Right renal pelvis (tissue), 4 donors: Measurements from ENCODE around the gene CDC42BPB. TPM values are rescaled to one million over a fixed set of nuclear protein-coding genes. Genes with fewer than 3 reads are reported as not detected.

Source experiments
- DNase-seq, 4 donors: peaks; one replicate each; pipeline ENCODE4 v3.0.0-alpha.2; 2013; ENCODE audit warnings: low read depth in 4 of 4, low spot score in 3 of 4, missing footprints in 1 of 4
- polyA plus RNA-seq, 4 donors: library from polyadenylated mRNA; unstranded; fragments of 120-200 nt; gene quantifications; one replicate each; pipeline ENCODE4 v1.2.1, GENCODE V29; 2013; ENCODE audit not compliant: insufficient read length in 4 of 4

Gene CDC42BPB
- polyA plus RNA-seq, 4 donors: 70.9 to 79.1 (median 75.2) TPM

DNA sequence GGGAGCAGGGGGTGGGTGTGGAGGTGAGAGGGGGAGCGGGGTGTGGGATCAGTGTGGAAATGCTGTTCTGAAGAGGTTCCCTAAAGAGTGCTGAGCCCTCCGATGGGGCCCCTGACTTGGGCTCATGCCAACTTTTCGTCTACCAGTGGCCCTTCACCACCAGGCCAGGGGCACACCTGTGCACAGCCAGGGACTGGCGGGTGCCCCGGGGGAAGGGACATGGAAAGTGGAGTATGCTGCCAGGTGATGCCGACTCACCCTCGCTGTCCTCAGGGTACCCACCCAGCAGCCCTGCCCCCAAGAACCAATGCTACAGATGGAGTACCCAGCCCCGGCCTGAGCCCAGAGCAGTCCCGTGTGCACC lies 108.7 kb downstream of the CDC42BPB start:
- DNase-seq: no peak

DNA sequence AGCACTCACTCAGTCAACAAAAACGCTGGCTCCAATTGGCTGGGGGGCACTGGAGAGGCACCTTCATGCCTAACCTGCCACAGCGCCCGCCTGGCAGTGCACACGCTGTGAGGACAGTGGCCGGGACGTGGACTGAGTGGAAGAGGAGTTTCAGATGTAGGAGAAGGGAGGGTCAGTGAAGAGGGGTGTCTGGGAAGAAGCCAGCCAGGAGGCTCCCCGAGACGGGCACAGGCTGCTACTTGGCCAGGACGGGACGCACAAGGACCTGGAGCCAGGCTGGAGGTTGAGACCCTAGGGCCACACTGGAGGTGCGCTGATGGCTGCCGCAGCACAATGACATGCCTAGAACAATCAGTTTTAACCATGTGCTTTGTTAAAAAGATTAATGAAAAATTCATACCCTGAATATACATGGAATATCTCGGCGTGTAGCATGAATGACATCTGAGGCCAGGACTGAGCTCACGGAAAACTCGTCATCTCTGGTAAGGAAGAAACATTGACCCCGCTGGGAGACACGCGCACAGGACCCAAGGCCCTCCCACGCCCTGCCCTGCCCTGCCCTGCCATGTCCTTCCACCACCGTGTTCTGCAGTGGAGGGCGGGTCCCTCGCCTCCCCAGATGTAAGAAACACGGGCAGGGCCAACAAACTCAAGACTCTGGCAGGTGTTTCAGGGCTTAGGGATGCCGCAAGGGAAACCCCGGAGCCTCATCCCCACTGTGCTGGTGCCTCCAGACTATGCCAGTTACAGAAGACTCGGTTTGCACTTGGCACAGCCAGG lies 109.8 kb downstream of the CDC42BPB start:
- no peak for DNase-seq

DNA sequence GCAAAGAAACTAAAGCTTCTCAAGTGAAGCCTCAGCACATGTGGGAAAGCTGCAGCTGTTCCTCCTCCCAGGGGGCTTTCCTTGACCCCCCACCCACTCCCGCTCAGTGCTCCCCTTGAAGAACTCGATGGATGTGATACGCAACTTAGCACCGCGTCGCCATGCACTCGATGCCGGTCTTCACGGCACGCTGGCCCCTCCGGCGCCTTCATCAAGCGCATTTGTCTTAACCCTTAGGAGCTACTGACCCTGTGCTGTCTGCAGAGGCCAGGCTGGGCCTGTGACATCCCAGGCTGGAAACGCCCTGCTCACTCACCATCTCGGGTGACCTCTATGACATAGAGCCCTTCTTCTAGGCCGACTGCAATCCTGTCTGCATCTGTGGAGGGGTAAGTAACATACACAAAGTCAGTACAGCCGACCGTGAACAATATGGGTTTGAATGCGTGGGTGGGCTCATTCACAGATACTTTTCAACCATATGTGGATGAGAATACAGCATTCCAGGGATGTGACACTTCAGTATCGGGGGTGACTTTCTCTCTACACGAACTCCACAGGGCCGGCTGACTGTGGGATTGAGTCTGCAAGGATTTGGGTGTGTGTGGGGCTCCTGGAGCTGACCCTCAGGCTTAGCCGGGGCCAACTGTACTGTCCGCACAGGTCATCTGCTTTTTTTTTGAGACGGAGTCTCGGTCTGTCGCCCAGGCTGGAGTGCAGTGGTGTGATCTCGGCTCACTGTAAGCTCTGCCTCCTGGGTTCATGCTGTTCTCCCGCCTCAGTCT lies 111.8 kb downstream of the CDC42BPB start:
- DNase-seq: no peak

- DNase-seq: no peak
These were observed 112.7 kb downstream of the CDC42BPB start for GRCh38 chr14:102944448-102945330.

GRCh38 chr14:102943979-102944378 lies 113.4 kb downstream of the CDC42BPB start:
- no peak for DNase-seq

DNA sequence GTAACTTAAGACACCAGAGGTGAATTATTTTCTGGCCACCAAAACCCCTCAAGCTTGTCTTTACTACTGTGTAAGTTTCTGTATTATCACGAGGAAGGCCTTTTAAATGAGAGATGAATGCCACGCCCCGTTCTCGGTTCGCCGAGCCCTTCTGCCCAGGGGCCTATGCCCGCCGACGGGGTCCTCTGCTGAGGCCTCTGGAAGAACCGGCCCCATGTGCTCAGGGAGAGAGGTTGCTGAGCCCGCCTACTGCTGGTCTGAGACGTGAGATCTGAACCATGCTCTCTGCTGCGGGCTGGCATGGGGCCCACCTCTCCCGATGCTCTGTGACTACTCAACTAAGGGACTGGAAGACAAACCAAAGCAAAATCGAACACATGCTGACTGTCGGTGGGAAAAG lies 113.9 kb downstream of the CDC42BPB start:
- no peak for DNase-seq

DNA sequence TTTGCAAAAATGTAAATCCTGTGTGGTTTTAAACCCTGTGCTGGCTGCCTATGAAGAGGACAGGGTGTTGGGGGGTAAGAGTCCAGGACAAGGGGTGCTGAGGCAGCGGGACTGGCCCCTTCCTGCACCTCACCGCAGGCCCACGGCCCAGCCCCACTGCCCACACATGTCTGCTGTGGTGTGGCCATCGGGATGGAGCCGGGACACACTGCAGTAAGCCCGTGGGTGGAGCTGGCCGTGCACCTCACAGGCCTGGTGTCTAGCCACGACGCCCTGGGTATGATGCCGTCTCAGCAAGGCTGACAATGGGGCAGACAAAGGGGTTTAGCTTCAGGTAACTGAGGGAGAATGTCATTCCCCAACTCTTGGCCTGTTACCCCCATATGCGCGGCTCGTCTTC lies 115.3 kb downstream of the CDC42BPB start:
- DNase-seq: no peak

GRCh38 chr14:102941419-102942011 lies 115.8 kb downstream of the CDC42BPB start:
- no peak for DNase-seq

- DNase-seq: no peak
These were observed 116.5 kb downstream of the CDC42BPB start for GRCh38 chr14:102940729-102941362.

DNA sequence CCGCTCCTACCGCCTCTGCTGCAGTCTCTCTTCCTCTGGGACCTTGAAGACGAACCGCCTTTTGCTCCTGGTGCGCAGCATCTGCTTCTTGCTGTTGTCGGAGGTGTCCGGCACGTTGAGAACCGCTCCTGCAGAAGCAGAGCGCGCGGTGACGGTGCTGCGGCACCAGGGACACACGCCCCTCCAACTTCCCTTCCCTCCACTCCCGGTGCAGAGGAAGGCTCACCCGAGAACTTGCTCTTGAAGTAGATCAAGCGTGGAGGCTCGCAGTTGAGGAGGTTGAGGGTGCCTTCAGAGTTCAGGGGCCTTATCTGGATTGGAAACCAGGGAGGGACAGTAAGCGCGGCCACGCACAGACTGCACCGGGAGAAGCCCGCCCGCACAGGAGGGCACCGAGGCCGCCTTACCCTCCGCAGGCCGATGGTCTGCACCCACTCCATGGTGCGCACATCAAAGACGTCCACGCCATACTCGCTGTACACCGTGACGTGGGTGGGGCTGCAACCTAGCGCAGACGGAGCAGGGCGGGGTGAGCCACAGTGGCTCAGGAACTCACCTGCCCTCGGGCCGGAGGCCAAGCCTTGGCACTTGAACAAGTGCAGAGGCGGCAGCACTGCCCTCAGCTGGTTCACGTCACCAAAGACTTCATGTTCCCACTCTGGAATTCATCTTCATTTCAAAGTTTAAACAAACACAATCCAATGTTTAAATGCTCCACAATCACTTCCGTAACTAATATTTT lies 117.4 kb downstream of the CDC42BPB start:
- DNase-seq: no peak

- DNase-seq: no peak
These were observed 118.0 kb downstream of the CDC42BPB start for GRCh38 chr14:102939329-102939728.

DNA sequence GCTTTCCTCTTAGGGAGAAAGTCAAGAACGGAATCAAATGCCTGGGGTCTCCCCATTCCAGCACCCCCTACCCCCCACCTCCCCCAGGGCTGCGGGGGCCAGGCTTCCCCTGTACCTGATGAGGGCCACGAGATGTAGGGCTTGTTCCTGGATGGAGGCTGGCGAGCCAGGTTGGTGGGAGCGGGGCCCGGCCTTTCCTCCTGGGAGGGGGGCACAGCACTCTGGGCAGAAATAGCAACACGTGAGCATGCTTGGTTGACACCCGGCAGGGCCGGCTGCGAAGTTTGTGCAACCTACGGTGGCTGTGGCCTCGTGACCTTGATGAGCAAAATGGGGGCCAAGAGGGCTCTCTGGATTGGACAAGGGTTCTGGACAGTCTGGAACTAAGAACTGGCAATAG lies 119.2 kb downstream of the CDC42BPB start:
- no peak for DNase-seq

DNA sequence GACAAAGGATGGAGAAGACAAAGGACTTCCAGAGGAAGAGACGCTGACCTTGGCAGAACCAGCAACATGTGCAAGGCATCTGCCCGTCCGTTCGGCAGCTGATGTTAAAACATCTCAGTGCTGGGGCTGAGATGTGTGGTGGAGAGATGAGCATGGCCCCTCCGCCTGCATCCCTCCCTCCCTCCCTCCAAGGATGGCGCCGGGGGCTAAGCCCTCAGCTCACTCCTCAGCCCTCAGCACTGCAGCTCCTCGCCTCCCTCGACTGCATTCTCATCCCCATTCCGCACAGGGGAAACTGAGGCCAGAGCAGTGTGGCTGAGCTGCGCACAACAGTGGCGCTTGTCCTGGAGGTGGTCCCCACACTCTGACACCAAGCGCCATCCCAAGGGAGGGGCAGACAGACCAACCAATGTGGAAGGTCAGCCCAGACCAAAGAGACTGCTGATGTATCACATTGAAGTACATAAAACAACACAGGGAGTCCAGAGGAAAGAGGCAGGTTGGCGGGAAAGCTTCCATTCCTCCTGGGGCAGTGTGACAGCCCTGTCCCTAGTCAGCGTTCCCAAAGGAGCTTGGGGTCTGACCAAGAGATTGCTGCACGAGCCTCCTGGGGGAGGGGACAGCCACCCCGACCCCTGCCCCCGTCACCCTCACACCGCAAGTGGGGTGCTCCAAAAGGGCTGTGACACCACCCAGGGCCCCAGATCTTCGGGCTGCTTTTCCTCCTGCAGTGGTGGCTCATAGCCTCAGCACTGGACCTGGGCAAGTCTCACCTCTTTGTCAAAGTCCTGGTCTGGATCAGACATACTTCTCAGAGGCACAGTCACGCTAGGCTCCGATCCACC lies 119.8 kb downstream of the CDC42BPB start:
- no peak for DNase-seq

GRCh38 chr14:102935756-102936155 lies 121.6 kb downstream of the CDC42BPB start:
- DNase-seq: no peak

DNA sequence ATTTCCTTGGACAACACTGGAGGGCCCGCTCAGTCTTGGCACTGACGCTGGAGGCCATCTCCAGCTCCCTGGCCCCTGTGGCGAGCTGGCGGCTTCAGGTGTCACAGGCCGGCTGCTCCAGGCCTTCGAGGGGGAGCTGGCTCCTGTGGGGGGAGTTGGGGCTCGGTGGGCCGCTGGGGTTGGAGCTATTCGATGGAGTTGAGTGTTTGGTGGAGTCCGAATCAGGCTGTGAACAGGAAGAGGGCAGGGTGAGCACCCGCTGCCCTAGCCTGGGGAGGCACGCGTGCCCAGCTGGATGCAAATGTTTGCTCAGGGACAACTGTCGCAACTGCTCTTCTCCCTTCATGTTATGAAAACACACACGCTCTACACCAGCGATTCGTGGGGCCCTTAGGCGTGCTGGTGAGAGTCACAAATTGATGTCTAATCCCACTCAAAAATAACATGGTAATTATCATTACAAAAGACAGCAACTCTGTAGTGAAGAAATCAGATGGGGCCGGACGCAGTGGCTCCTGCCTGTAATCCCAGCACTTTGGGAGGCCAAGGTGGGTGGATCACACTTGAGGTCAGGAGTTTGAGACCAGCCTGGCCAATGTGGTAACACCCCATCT lies 123.6 kb downstream of the CDC42BPB start:
- DNase-seq: no peak

DNA sequence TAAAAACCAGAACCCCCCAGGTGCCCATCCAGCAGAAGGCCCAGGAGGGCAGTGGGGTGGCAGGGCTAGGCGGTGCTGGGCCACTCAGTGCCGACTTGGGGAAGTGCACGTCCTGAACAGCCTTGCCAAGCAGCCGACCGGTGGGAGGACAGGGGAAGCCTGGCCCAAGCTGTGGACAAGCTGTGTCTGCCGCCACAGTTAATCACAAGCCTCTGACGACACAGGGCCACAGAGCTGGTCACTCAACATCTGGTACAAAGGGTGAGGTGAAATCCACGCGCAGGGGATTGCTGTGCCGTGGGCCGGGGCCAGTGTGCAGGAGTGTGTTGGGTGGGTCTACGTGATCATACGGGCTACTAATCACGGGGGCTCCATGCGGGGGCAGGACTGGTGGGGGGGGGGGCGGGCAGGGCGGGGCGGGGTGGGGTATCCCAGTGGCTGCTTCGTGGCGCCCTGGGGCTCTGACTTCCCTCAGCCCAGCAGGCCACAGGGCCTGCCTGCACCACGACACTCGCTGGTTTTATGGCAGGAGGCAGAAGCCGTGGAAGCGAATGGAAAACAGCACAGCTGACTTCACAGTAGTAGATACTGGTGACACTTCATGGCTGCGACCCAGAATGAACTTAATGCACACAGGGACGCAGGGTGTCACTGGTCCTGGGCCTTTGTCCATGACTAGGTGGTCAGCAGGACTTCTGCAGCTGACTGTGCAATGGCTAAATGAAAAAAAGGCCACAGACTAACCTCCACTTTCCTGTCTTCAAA lies 124.7 kb downstream of the CDC42BPB start:
- no peak for DNase-seq

GRCh38 chr14:102931580-102932285 lies 125.6 kb downstream of the CDC42BPB start:
- DNase-seq: no peak
